H1 (cell line): ENCODE data around the gene ATF7IP. TPM values are rescaled to one million over a fixed set of nuclear protein-coding genes. Genes with fewer than 3 reads are reported as not detected.
A peak's percentile ranks its signal among the peaks of the same experiment; 100 is the strongest.

Experiments used
- CTCF ChIA-PET: fragments of 300-600 bp; sonication (Branson Sonifier 250); formaldehyde crosslinking; loops from one replicate; lab custom pipeline; 2021; ENCODE audit not compliant: partially characterized antibody; lab: Charles Lee
- POLR2A ChIA-PET: fragments of 300-600 bp; sonication (Branson Sonifier 250); formaldehyde crosslinking; loops from one replicate; lab custom pipeline; 2021; ENCODE audit warnings: inconsistent platforms; ENCODE audit not compliant: partially characterized antibody; lab: Charles Lee
- DNase-seq, 2 experiments: peaks; one replicate each; pipeline versions ENCODE4 v3.0.0 to v3.0.0-alpha.2; 2010 to 2022; ENCODE audit warnings: low spot score in 2 of 2, low read depth in 1 of 2, mixed read lengths in 1 of 2
- FAIRE-seq: peaks from 2 replicates; lab custom pipeline; 2011; peaks lifted over from hg19 to GRCh38; lab: Jason Lieb, UNC
- H2AFZ ChIP-seq: 2 replicates; pipeline ENCODE4 v1.8.1; 2012; ENCODE audit warnings: low read length, inconsistent platforms
- H2AK5ac ChIP-seq: 2 replicates; pipeline ENCODE4 v1.6.1; 2013; ENCODE audit warnings: low read depth, low read length
- H2BK120ac ChIP-seq: replicated peaks from 2 replicates; pipeline ENCODE3; 2013; ENCODE audit warnings: low read depth, low read length, inconsistent platforms
- H2BK12ac ChIP-seq: 2 replicates; pipeline ENCODE4 v1.6.1; 2013; ENCODE audit warnings: low read depth, low read length
- H2BK15ac ChIP-seq: 2 replicates; pipeline ENCODE4 v1.6.1; 2013; ENCODE audit warnings: low read length
- H2BK20ac ChIP-seq: 2 replicates; pipeline ENCODE4 v1.6.1; 2013; ENCODE audit warnings: low read length
- H2BK5ac ChIP-seq: 2 replicates; pipeline ENCODE4 v1.6.1; 2013; ENCODE audit warnings: low read depth, low read length
- H3K14ac ChIP-seq: 2 replicates; pipeline ENCODE4 v1.6.1; 2013; ENCODE audit warnings: inconsistent platforms; ENCODE audit not compliant: insufficient read length
- H3K18ac ChIP-seq: 2 replicates; pipeline ENCODE4 v1.6.1; 2013; ENCODE audit warnings: low read length; ENCODE audit errors: extremely low read depth
- H3K23ac ChIP-seq: 2 replicates; pipeline ENCODE4 v1.6.1; 2013; ENCODE audit warnings: inconsistent platforms; ENCODE audit not compliant: insufficient read length
- H3K23me2 ChIP-seq: 2 replicates; pipeline ENCODE4 v1.6.1; 2013; ENCODE audit warnings: low read depth, low read length
- H3K27ac ChIP-seq: 2 replicates; pipeline ENCODE4 v1.6.1; 2011; ENCODE audit warnings: low read depth, low read length, inconsistent platforms
- H3K27me3 ChIP-seq, 4 experiments: replicated peaks in 1 of 4; 1 replicate in 1 of 4; 2 replicates in 3 of 4; pipeline versions ENCODE4 v1.6.1 to v1.8.1; 2011 to 2013; ENCODE audit warnings: low read length in 3 of 4, mild to moderate bottlenecking in 3 of 4, inconsistent platforms in 2 of 4, mixed read lengths in 2 of 4, moderate library complexity in 1 of 4; ENCODE audit not compliant: control insufficient read depth in 3 of 4, insufficient read depth in 3 of 4; ENCODE audit errors: extremely low read depth in 1 of 4
- H3K36me3 ChIP-seq, 4 experiments: 2 replicates each; pipeline versions ENCODE4 v1.6.1 to v1.8.1; 2011 to 2013; ENCODE audit warnings: mild to moderate bottlenecking in 4 of 4, low read length in 3 of 4, moderate library complexity in 2 of 4, control low read depth in 1 of 4, inconsistent platforms in 1 of 4; ENCODE audit not compliant: insufficient read depth in 4 of 4, control insufficient read depth in 2 of 4
- H3K4ac ChIP-seq: replicated peaks from 2 replicates; pipeline ENCODE3; 2013; ENCODE audit warnings: low read length, low read depth, mixed read lengths, inconsistent platforms; ENCODE audit not compliant: insufficient read length
- H3K4me1 ChIP-seq, 4 experiments: replicated peaks in 1 of 4; 1 replicate in 1 of 4; 2 replicates in 3 of 4; pipeline versions ENCODE4 v1.6.1 to v1.8.1; 2011 to 2013; ENCODE audit warnings: low read length in 3 of 4, inconsistent platforms in 2 of 4, mixed read lengths in 1 of 4; ENCODE audit not compliant: insufficient read depth in 4 of 4, control insufficient read depth in 3 of 4
- H3K4me2 ChIP-seq, 2 experiments: 2 replicates each; pipeline versions ENCODE4 v1.6.1 to v1.8.1; 2011 to 2013; ENCODE audit warnings: low read depth in 2 of 2, low read length in 2 of 2, control low read depth in 1 of 2, inconsistent platforms in 1 of 2, mild to moderate bottlenecking in 1 of 2; ENCODE audit not compliant: insufficient read depth in 1 of 2
- H3K4me3 ChIP-seq, 4 experiments: fragments of 200-600, 300-600 bp in 1 of 4; sonication (generic), shearing (Covaris generic), sonication (Bioruptor Twin) in 1 of 4; 2 replicates each; pipeline versions ENCODE4 v1.5.1 to v1.8.1; 2011 to 2016; ENCODE audit warnings: low read length in 4 of 4, low read depth in 3 of 4, control low read depth in 2 of 4, inconsistent platforms in 2 of 4, mild to moderate bottlenecking in 2 of 4, mixed read lengths in 1 of 4, moderate library complexity in 1 of 4; ENCODE audit not compliant: insufficient read depth in 2 of 4; ENCODE audit errors: extremely low read depth in 1 of 4
- H3K56ac ChIP-seq: replicated peaks from 2 replicates; pipeline ENCODE3; 2013; ENCODE audit warnings: low read depth, mild to moderate bottlenecking, mixed read lengths, low read length, inconsistent platforms; ENCODE audit not compliant: insufficient read length
- H3K79me1 ChIP-seq: 2 replicates; pipeline ENCODE4 v1.6.1; 2013; ENCODE audit warnings: low read depth, low read length, control low read depth
- H3K79me2 ChIP-seq, 2 experiments: 2 replicates each; pipeline versions ENCODE4 v1.6.1 to v1.8.1; 2012 to 2013; ENCODE audit warnings: low read length in 2 of 2, mild to moderate bottlenecking in 2 of 2, inconsistent platforms in 1 of 2; ENCODE audit not compliant: insufficient read depth in 2 of 2, control insufficient read depth in 1 of 2
- H3K9ac ChIP-seq, 4 experiments: replicated peaks in 1 of 4; 1 replicate in 1 of 4; 2 replicates in 3 of 4; pipeline versions ENCODE4 v1.6.1 to v1.8.1; 2011 to 2013; ENCODE audit warnings: low read depth in 3 of 4, low read length in 3 of 4, control low read depth in 2 of 4, mild to moderate bottlenecking in 2 of 4, moderate library complexity in 2 of 4, inconsistent platforms in 1 of 4; ENCODE audit errors: extremely low read depth in 1 of 4
- H3K9me3 ChIP-seq, 2 experiments: 2 replicates each; pipeline versions ENCODE4 v1.6.1 to v1.8.1; 2012 to 2013; ENCODE audit warnings: mild to moderate bottlenecking in 2 of 2, moderate library complexity in 2 of 2, control low read depth in 1 of 2, inconsistent platforms in 1 of 2, low read depth in 1 of 2, low read length in 1 of 2, mixed read lengths in 1 of 2; ENCODE audit not compliant: insufficient read depth in 2 of 2
- H4K20me1 ChIP-seq, 2 experiments: replicated peaks in 1 of 2; 2 replicates each; pipeline versions ENCODE3 to v1.8.1; 2011 to 2013; ENCODE audit warnings: inconsistent platforms in 2 of 2, low read length in 2 of 2, mild to moderate bottlenecking in 1 of 2; ENCODE audit not compliant: insufficient read depth in 2 of 2, control insufficient read depth in 1 of 2
- H4K5ac ChIP-seq: 2 replicates; pipeline ENCODE4 v1.6.1; 2013; ENCODE audit warnings: low read length, low read depth, mixed read lengths, inconsistent platforms; ENCODE audit not compliant: insufficient read length
- H4K8ac ChIP-seq: 2 replicates; pipeline ENCODE4 v1.8.0; 2013; ENCODE audit warnings: mild to moderate bottlenecking, moderate library complexity, low read length, inconsistent platforms; ENCODE audit not compliant: insufficient read depth; ENCODE audit errors: extremely low read depth
- H4K91ac ChIP-seq: replicated peaks from 2 replicates; pipeline ENCODE3; 2013; ENCODE audit warnings: low read length, mixed read lengths, inconsistent platforms; ENCODE audit not compliant: insufficient read length
- CHD2 ChIP-seq: IDR thresholded peaks from 2 replicates; pipeline ENCODE4 v1.6.1; 2012; ENCODE audit warnings: low read length, improper control_type of control experiment
- RFX5 ChIP-seq: IDR thresholded peaks from 2 replicates; pipeline ENCODE4 v1.6.1; 2011; ENCODE audit warnings: low read depth, low read length, improper control_type of control experiment, borderline replicate concordance
- SP1 ChIP-seq: IDR thresholded peaks from 2 replicates; pipeline ENCODE4 v1.6.1; 2011; ENCODE audit warnings: low read depth, low read length
- YY1 ChIP-seq: IDR thresholded peaks from 2 replicates; pipeline ENCODE4 v1.6.1; 2011; ENCODE audit warnings: low read depth, mild to moderate bottlenecking, low read length
- WGBS, 2 experiments: shearing (Covaris generic) in 1 of 2; methylation state at CpG; one replicate each; pipeline versions ENCODE4 v1.1.6 to v1.1.7; 2013 to 2015; ENCODE audit warnings: low lambda C conversion rate in 2 of 2, mixed read lengths in 2 of 2, inconsistent platforms in 1 of 2, low coverage in 1 of 2, missing lambda C conversion rate in 1 of 2; ENCODE audit not compliant: insufficient replicate concordance in 2 of 2, insufficient coverage in 1 of 2, insufficient read length in 1 of 2; ENCODE audit errors: extremely low coverage in 1 of 2, missing lambda C conversion rate in 1 of 2; 5-methylcytosine and 5-hydroxymethylcytosine counted together
- polyA plus RNA-seq, 7 experiments: library from polyadenylated mRNA; depleted of rRNA in 3 of 7; stranded (reverse) in 5 of 7; unstranded in 2 of 7; fragments of >200 nt in 5 of 7; fragments of 200-250 nt in 2 of 7; gene quantifications; 1 replicate in 5 of 7; 2 replicates in 1 of 7; 4 replicates in 1 of 7; pipeline versions ENCODE4 v1.2.1 to v1.2.3, GENCODE V29; 2011 to 2013; ENCODE audit warnings: missing spikeins in 2 of 7, mixed read lengths in 2 of 7
- total RNA-seq: library from RNA; stranded (reverse); fragmentation: NEBNext Ultra II Directional; extraction: Animal tissue kit (Norgen Biotek cat#: 25700); gene quantifications from 2 replicates; pipeline ENCODE4 v1.2.1, GENCODE V29; 2021

Gene ATF7IP
- total and polyA plus RNA-seq, 2 of the 8 experiments (the other 6 are each of a cell fraction or from before 2014, with no cell fraction given) = 34.2 to 148 TPM

- Histone ChIP-seq H3K9ac (no peak overlapping the region), H3K23ac (no peak overlapping the region), H3K79me2 (peaks cover 20 to 100% of the 10 kb centered on the region in 2 experiments; a peak in 3 of 4 replicates), H4K5ac (no peak overlapping the region), H3K23me2 (no peaks in the 10 kb centered on the region), H3K4ac (no peak overlapping the region), H3K9me3 (0 out of 4 replicates have a peak, but pooled peaks cover 0 to 2% of the 10 kb centered on the region in 2 experiments), H2BK120ac (no peak overlapping the region), H3K27ac (no peak overlapping the region), H3K36me3 (peaks cover 0 to 5% (median 0%) of the 10 kb centered on the region in 4 experiments; a peak in 3 of 8 replicates), H2AFZ (no peak overlapping the region), H2BK15ac (no peak overlapping the region), H2AK5ac (no peak overlapping the region), H3K79me1 (0 out of 2 replicates have a peak, but pooled peaks cover 3% of the 10 kb centered on the region), H3K27me3 (no peaks in the 10 kb centered on the region), H3K4me3 (no peak overlapping the region), H3K18ac (no peak overlapping the region), H4K8ac (no peak overlapping the region), H4K20me1 (peaks cover 6% of the 10 kb centered on the region in 2 experiments), H3K4me1 (peaks cover 0 to 12% (median 4%) of the 10 kb centered on the region in 4 experiments; a peak in 2 of 7 replicates), H3K4me2 (peak overlapping the region; percentile 4 to 46; a peak in 2 of 4 replicates), H3K14ac (no peak overlapping the region), H2BK12ac (no peak overlapping the region), H2BK5ac (peak overlapping the region; percentile 39; the same call in 1 of the 2 replicates), H2BK20ac (no peak overlapping the region), H3K56ac (no peak overlapping the region), H4K91ac (no peak overlapping the region)
- FAIRE-seq = peak; percentile 84
- TF ChIP-seq SP1 = peak; percentile 86
- TF ChIP-seq YY1 = no peak
- TF ChIP-seq RFX5 = peak; percentile 93
- peak; percentile 61; the same call in 1 of the 2 replicates for TF ChIP-seq CHD2
- CTCF ChIA-PET = interaction anchor here (0.8 to 2.9 kb wide), 7 partner anchors 10 to 179 kb away, joined by 3 to 18 read pairs (median 3); no protein-coding TSS in a partner anchor
- DNase-seq = no peak
- 64% methylated on average over 1 of the region's 1 CpG; no CpG with 5 or more reads in 1 of the 2 experiments for WGBS, 2 experiments
- POLR2A ChIA-PET = interaction anchor here (0.6 to 2.1 kb wide), 5 partner anchors 10 to 158 kb away, joined by 3 to 13 read pairs (median 3); no protein-coding TSS in a partner anchor
These were observed 51.2 kb downstream of the ATF7IP start for GRCh38 chr12:14416658-14417057.
